NT2/D1 (cell line): ENCODE measurements around the gene SLC6A2.

ENCODE experiments used
- DNase-seq: peaks from one replicate; pipeline ENCODE4 v3.0.0-alpha.2; 2011; ENCODE audit warnings: low read depth, low spot score
- H3K27me3 ChIP-seq: 2 replicates; pipeline ENCODE4 v1.6.0; 2011; ENCODE audit warnings: mild to moderate bottlenecking; ENCODE audit not compliant: insufficient read length, insufficient read depth
- H3K36me3 ChIP-seq: 2 replicates; pipeline ENCODE4 v1.6.1; 2011; ENCODE audit warnings: mild to moderate bottlenecking, low read length, mixed read lengths; ENCODE audit not compliant: insufficient read depth, insufficient read length
- H3K4me1 ChIP-seq: 2 replicates; pipeline ENCODE4 v1.5.1; 2011; ENCODE audit not compliant: insufficient read depth, insufficient read length
- H3K4me3 ChIP-seq: 2 replicates; pipeline ENCODE4 v1.5.1; 2011; ENCODE audit warnings: low read depth; ENCODE audit not compliant: insufficient read length
- H3K9ac ChIP-seq: 2 replicates; pipeline ENCODE4 v1.6.0; 2011; ENCODE audit warnings: low read depth; ENCODE audit not compliant: insufficient read length
- H3K9me3 ChIP-seq: 2 replicates; pipeline ENCODE4 v1.5.1; 2011; ENCODE audit warnings: mild to moderate bottlenecking, low read length; ENCODE audit not compliant: insufficient read depth
- SUZ12 ChIP-seq: IDR thresholded peaks from 2 replicates; pipeline ENCODE4 v1.6.1; 2011; ENCODE audit not compliant: insufficient read length, insufficient read depth; ENCODE audit errors: extremely low read depth
- YY1 ChIP-seq: IDR thresholded peaks from 2 replicates; pipeline ENCODE4 v1.6.1; 2011; ENCODE audit not compliant: insufficient read length, insufficient read depth
- ZNF274 ChIP-seq: IDR thresholded peaks from 2 replicates; pipeline ENCODE4 v1.6.1; 2011; ENCODE audit warnings: mild to moderate bottlenecking, low read depth, low read length

SLC6A2 gene

GRCh38 chr16:55623640-55624039, 32.1 kb upstream of the SLC6A2 start:
- no peak overlapping the region for H3K4me3 ChIP-seq
- H3K4me1 ChIP-seq = peaks cover 8% of the 10 kb centered on the region
- no peak for TF ChIP-seq SUZ12
- TF ChIP-seq YY1 = no peak
- TF ChIP-seq ZNF274 = no peak
- DNase-seq = no peak
- H3K9ac ChIP-seq = no peak overlapping the region
- no peaks in the 10 kb centered on the region for H3K36me3 ChIP-seq
- peaks cover 6% of the 10 kb centered on the region for H3K27me3 ChIP-seq
- H3K9me3 ChIP-seq = peaks cover 10% of the 10 kb centered on the region; the same call in 1 of the 2 replicates

DNA sequence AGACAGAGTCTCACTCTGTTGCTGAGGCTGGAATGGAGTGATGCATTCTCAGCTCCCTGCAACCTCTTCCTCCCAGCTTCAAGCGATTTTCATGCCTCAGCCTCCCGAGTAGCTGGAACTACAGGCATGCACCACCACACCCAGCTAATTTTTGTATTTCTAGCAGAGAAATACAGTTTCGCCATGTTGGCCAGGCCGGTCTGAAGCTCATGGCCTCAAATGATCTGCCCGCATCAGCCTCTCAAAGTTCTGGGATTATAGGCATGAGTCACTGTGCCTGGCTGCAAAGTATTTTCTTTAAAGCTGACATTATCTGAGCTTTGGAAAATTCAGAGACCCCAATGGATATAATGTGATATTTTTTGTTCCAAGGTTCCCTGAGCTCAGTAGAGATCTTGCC, 31.1 kb upstream of the SLC6A2 start:
- H3K36me3 ChIP-seq = no peaks in the 10 kb centered on the region
- H3K4me1 ChIP-seq = peaks cover 8% of the 10 kb centered on the region
- peaks cover 6% of the 10 kb centered on the region for H3K27me3 ChIP-seq
- no peak overlapping the region for H3K4me3 ChIP-seq
- TF ChIP-seq YY1 (no peak), SUZ12 (no peak), ZNF274 (no peak)
- H3K9me3 ChIP-seq = peaks cover 20% of the 10 kb centered on the region; the same call in 1 of the 2 replicates
- no peak overlapping the region for H3K9ac ChIP-seq
- no peak for DNase-seq

DNA sequence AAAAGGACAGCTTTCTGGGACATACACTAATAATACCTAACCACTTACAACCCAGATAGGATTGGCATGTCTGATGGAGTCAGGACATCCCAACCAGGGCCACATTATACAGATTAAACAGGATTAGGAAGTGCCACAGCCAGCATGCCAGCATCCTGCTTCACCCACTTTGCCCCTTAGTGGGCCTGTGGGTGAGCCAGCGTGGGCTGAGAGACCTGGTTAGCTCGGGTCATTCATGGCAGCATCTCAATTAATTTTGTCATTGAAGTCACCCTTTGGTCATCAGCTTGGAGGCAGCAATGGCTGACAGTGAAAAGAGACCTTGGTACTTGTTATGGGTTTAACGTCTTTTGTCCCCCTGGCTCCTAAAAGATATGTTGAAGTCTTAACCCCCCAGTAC, 29.9 kb upstream of the SLC6A2 start:
- TF ChIP-seq YY1 (no peak), SUZ12 (no peak), ZNF274 (no peak)
- DNase-seq = no peak
- Histone ChIP-seq H3K9ac (no peak overlapping the region), H3K27me3 (peaks cover 6% of the 10 kb centered on the region), H3K4me3 (no peak overlapping the region), H3K4me1 (peaks cover 8% of the 10 kb centered on the region), H3K9me3 (peaks cover 27% of the 10 kb centered on the region; the same call in 1 of the 2 replicates), H3K36me3 (no peaks in the 10 kb centered on the region)

DNA sequence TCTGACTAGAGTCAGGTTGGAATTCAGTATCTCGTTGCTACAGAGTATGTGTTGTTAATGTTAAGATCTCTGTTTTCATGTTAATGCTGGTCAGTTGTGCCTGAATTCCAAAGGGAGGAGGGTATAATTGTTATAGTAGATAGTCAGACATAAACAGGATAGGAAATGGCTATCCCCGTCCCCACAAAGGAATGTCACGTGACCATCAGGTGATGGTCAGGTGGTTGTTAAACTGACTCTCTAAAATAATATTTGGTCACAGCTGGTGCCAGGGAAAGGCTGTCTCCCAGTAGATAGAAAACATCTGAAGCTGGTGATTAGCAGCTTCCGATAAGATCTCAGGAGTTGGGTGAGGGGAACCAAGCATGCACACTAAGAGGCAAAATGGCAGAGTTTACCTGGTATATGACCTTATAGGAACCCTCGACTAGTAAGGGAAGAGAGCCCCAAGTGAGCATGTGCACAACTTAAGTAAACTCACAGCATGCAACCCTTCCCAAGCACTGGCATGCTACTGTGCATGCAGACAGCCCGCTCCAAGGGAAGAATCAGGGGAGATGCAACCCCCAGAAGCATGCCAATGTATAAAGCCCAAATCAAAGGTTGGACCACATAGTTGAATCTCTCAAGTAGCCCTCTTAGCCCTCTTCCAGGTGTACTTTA, 27.4 kb upstream of the SLC6A2 start:
- Histone ChIP-seq H3K27me3 (peaks cover 6% of the 10 kb centered on the region), H3K9ac (no peak overlapping the region), H3K36me3 (no peaks in the 10 kb centered on the region), H3K4me3 (no peak overlapping the region), H3K9me3 (peaks cover 53% of the 10 kb centered on the region), H3K4me1 (peaks cover 5% of the 10 kb centered on the region)
- TF ChIP-seq ZNF274 = no peak
- TF ChIP-seq YY1 = no peak
- no peak for TF ChIP-seq SUZ12
- peak; percentile 44 for DNase-seq

DNA sequence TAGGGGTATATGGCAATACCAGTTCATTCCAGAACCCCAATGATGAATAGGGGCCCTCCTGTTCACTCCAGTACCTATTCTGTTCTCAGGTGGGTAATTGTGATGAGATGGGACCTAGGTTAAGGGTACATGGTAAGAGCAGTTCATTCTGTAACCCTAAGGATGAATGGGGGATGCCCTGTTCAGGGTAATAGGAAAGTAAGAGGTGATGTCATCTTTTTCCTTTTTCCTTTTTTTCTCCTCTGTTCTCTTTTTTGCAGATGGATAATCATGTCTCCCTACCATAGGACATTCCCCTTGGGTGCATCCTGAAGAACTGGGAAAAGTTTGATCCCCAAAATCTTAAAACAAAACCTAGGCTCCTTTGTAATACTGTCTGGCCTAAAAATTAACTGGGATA, 25.0 kb upstream of the SLC6A2 start:
- Histone ChIP-seq H3K4me1 (peaks cover 2% of the 10 kb centered on the region), H3K4me3 (no peak overlapping the region), H3K27me3 (peaks cover 6% of the 10 kb centered on the region), H3K9ac (no peak overlapping the region), H3K9me3 (peaks cover 63% of the 10 kb centered on the region), H3K36me3 (no peaks in the 10 kb centered on the region)
- TF ChIP-seq SUZ12 (no peak), ZNF274 (no peak), YY1 (no peak)
- no peak for DNase-seq

DNA sequence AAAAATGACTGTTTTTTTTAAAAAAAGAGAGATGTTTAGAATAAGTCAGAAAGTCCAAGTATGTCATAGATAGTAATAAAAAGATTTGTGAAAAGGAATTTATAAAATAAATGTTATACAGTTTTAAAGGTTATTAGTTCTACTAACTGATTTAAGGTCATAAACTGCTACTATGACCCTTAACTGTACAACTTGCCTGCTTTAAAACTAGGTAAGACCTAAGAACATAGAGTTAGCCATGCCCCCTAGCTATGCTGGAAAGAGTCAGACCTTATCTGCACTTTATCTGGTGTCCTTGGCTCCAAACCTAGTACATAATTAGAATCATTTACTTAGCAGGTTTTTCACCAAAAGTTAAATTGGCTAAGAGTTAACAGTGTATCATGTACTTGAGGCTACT, 23.5 kb upstream of the SLC6A2 start:
- TF ChIP-seq ZNF274 = no peak
- no peaks in the 10 kb centered on the region for H3K36me3 ChIP-seq
- no peak overlapping the region for H3K9ac ChIP-seq
- H3K27me3 ChIP-seq = no peaks in the 10 kb centered on the region
- no peak overlapping the region for H3K4me3 ChIP-seq
- peaks cover 2% of the 10 kb centered on the region for H3K4me1 ChIP-seq
- no peak for DNase-seq
- H3K9me3 ChIP-seq = peaks cover 61% of the 10 kb centered on the region

DNA sequence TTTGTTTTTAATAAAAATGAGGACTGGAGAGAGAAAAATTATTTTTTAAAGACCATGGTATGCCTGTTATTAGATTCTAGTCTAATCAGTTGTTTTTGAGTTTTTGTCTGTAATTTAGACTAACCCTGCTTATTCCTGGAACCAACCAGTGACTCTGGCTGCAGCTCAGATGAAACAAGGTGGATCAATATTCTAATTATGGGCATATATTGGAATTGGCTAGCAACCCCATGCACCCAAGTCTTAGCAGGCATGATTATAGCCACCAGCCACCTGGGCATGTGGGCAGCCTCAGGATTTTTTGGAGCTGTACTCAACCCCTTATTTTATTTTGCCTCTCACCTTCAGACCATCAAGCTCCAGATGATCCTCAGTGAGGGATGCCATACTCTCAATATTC, 21.6 kb upstream of the SLC6A2 start:
- H3K4me1 ChIP-seq = no peaks in the 10 kb centered on the region
- no peaks in the 10 kb centered on the region for H3K36me3 ChIP-seq
- H3K9ac ChIP-seq = no peak overlapping the region
- H3K4me3 ChIP-seq = no peak overlapping the region
- DNase-seq = no peak
- H3K9me3 ChIP-seq = peaks cover 50% of the 10 kb centered on the region
- TF ChIP-seq SUZ12 (no peak), ZNF274 (no peak), YY1 (no peak)
- no peaks in the 10 kb centered on the region for H3K27me3 ChIP-seq
